ENCODE measurements around the gene COQ7. TPM values are rescaled to one million over a fixed set of nuclear protein-coding genes. Genes with fewer than 3 reads are reported as not detected.

The COQ7 gene
- total and polyA plus RNA-seq, 8 donors: 15.1 to 32.0 (median 28.5) TPM

GRCh38 chr16:19108409-19109287 lies 41.2 kb downstream of the COQ7 start:
- peaks cover 0 to 3% of the 10 kb centered on the region in 2 donors for H3K27me3 ChIP-seq
- ATAC-seq: no peak

GRCh38 chr16:19109288-19109664 lies 41.9 kb downstream of the COQ7 start:
- no peak for DNase-seq
- intact Hi-C loops (cut with DNase I): no loop called here
- Histone ChIP-seq H3K9me3 (no peaks in the 10 kb centered on the region), H3K27me3 (peaks cover 0 to 7% of the 10 kb centered on the region in 2 donors), H3K36me3 (no peaks in the 10 kb centered on the region), H3K4me1 (peaks cover 22 to 32% of the 10 kb centered on the region in 2 donors), H3K27ac (no peak overlapping the region), H3K4me3 (no peak overlapping the region)
- no peak for ATAC-seq
- TF ChIP-seq CTCF (IDR thresholded peaks at IDR 0.05): no peak

More at GRCh38 chr16:19108409-19109287, 41.2 kb downstream of the COQ7 start:
- no peak overlapping the region for H3K4me3 ChIP-seq
- no peaks in the 10 kb centered on the region for H3K9me3 ChIP-seq
- DNase-seq: no peak
- no peak overlapping the region for H3K27ac ChIP-seq
- TF ChIP-seq CTCF (IDR thresholded peaks at IDR 0.05): no peak
- intact Hi-C loops (cut with DNase I): no loop called here
- H3K4me1 ChIP-seq: peaks cover 22 to 30% of the 10 kb centered on the region in 2 donors
- H3K36me3 ChIP-seq: no peaks in the 10 kb centered on the region

- no peaks in the 10 kb centered on the region for H3K9me3 ChIP-seq
- no peak overlapping the region for H3K27ac ChIP-seq
- H3K4me3 ChIP-seq: no peak overlapping the region
- TF ChIP-seq CTCF (IDR thresholded peaks at IDR 0.05): no peak
- H3K4me1 ChIP-seq: peaks cover 33 to 41% of the 10 kb centered on the region in 2 donors
- peaks cover 0 to 13% of the 10 kb centered on the region in 2 donors for H3K27me3 ChIP-seq
- H3K36me3 ChIP-seq: peaks cover 0 to 10% of the 10 kb centered on the region in 2 donors
- no peak for DNase-seq
- no peak for ATAC-seq
- intact Hi-C loops (cut with DNase I): no loop called here
These were observed 43.3 kb downstream of the COQ7 start for GRCh38 chr16:19110537-19111360.

GRCh38 chr16:19112099-19112407 lies 44.6 kb downstream of the COQ7 start:
- Histone ChIP-seq H3K9me3 (no peaks in the 10 kb centered on the region), H3K4me1 (peaks cover 37 to 50% of the 10 kb centered on the region in 2 donors), H3K4me3 (no peak overlapping the region), H3K27me3 (peaks cover 0 to 13% of the 10 kb centered on the region in 2 donors), H3K36me3 (peaks cover 0 to 20% of the 10 kb centered on the region in 2 donors), H3K27ac (no peak overlapping the region)
- no peak for TF ChIP-seq CTCF (IDR thresholded peaks at IDR 0.05)
- intact Hi-C loops (cut with DNase I): no loop called here
- no peak for DNase-seq
- ATAC-seq: no peak
